ENCODE results near the gene YPEL1.
"Not testable (repeated sequence)": the region's sequence is repeated elsewhere in the genome, so short reads cannot be mapped to it uniquely, and the experiment has no call there.

Gene YPEL1

DNA sequence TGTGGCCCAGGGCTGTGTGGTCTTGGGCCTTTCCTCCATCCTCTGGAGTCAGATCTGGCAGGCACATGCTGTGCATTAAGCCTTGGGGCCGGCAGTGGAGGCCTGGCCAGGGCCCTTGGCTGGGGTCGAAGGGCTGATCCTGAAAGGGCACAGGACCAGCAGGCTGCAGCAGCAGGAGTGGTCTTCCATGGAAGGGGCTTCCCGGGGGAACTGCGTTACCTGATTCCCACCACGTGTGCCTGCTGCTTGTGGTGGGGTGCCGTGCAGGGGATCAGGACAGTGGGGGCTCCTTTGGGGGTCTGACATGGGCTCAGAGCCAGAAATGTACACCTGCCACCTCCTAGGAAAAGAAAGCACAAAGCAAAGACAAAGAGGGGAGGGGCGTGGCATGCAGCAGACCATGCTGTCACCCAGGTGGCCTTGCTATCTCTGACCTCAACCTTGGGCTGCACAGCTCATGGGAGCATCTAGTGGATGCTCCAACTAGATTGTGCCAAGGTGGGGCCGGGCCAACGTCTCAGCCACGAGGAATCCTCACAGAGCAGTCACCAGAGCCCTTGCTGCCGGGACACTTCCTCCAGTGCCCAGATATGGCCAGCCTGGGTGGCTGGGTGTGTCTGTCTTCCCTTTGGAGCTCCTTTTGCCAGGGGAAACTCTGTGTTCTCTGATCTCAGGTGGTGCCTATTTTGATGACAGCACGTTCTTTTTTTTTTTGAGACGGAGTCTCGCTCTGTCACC is 17.9 kb upstream of the YPEL1 start:
- FAIRE-seq: no peak

DNA sequence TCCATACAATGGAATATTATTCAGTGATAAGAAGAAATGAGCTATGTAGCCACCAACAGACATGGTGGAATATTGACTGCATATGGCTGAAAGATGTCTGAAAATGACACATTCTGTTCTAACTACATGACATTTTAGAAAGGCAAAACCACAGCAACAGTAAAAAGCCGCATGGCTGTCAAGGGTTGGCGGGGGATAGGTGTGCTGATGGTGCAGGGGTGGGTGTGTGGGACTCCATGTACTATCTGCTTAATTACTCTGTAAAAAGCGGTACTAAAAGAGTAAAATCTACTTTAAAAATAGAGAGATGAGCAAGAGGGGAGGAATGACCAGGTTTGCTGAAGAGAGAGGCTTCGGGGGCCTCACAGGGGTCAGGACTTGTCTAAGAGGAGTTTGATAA is 16.7 kb upstream of the YPEL1 start:
- no peak for FAIRE-seq

DNA sequence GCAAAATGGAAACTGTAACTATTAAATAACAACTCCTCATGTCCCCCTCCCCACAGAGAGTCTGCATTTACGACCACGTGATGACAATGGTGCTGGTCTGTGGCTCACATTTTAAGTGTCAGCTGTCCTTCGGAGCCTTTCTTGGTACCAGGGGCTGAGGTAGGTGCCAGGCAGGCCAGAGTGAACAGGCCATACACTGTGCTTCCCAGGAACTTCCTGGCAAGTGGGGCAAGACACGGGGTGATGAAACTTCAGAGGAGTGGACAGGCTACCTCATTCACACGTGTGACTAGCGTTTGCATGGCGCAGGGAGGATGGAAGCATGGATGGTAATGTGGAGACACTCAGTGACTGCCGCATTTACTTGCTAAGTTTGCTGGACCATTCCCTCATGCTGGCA is 10.4 kb upstream of the YPEL1 start:
- FAIRE-seq: no peak

DNA sequence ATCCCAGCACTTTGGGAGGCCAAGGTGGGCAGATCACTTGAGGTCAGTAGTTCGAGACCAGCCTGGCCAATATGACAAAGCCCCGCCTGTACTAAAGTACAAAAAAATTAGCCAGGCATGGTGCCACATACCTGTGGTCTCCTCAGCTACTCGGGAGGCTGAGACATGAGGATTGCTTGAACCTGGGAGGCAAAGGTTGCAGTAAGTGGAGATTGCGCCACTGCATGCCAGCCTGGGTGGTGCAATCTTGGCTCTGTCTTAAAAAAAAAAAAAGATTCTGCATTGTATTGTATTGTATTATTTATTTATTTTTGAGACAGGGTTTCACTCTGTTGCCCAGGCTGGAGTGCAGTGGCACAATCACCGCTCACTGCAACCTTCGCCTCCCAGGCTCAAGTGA is 9.3 kb upstream of the YPEL1 start:
- not testable (repeated sequence) for FAIRE-seq

DNA sequence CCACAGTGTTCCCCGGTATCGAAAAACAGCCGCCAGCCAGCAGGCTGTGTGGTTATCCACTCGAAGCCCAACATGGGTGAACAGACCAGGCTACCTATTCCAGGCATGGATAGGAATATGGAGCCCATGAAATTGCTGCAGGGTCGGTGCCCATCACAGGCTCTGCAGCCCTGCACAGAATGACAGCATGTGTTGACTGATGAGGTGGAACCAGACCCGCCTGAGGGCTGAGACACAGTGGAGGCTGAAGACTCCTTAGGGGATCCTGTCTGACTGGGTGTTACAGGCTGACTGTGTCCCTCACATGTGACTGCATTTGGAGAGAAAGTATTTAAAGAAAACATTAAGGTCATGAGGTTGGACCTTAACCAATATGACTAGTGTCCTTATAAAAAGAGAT is 6.2 kb upstream of the YPEL1 start:
- FAIRE-seq: no peak

DNA sequence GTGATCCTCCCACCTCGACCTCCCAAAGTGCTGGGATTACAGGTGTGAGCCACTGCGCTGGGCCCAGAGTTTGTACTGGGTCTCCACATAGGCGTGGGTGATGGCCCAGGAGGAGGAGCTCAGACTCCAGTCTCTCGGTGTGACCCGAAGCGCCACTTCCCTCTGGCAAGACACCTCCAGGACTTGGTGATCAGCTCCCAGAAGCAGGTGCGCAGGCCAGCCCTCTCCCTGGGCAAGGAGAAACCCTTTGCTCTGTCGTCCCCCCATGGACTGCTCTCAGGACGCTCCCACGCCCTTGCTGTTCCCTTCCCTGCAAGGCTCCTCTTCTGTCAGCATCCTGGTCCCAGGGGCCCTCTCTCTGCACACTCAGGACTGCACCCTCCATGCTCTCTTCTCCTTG is 5.5 kb upstream of the YPEL1 start:
- no peak for FAIRE-seq

DNA sequence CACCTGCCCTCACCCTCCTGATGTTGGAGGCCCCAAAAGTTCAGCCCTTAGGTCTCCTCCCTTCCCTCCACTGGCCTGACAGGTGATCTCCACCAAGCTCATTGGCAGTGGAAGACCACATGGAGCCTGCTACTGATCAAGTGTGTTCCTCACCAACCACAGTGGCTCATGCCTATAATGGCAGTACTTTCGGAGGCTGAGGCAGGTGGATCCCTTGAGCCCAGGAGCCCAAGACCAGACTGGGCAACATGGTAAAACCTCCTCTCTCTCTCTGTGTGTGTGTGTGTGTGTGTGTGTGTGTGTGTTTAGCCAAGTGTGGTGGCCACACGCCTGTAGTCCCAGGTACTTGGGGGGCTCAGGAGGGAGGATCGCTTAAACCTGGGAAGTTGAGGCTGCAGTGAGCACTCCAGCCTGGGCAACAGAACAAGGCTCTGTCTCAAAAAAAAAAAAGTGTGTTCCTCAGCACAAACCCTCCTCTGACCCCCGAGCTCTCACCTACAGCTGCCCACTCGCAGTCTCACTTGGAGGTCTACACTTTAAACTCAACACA is 4.3 kb upstream of the YPEL1 start:
- no peak for FAIRE-seq

DNA sequence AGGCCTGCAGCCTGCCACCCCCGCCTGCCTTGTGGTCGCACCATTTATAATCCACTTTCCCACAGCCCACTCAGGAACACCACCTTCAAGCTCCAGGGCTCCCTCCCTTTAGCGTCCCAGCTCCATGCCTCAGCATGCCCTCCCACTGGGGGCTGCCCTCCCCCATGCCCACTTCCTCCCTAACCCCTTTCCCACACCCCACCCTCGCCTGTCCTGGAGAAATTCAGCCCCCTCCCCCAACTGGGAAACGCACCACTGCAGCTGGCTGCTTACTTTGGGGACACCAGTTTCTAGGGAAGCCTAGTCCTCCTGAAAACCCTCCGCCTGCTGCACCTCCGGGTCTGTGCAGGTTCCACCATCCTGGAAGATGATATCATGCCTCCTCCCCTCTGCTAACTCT is 3.4 kb upstream of the YPEL1 start:
- no peak for FAIRE-seq

DNA sequence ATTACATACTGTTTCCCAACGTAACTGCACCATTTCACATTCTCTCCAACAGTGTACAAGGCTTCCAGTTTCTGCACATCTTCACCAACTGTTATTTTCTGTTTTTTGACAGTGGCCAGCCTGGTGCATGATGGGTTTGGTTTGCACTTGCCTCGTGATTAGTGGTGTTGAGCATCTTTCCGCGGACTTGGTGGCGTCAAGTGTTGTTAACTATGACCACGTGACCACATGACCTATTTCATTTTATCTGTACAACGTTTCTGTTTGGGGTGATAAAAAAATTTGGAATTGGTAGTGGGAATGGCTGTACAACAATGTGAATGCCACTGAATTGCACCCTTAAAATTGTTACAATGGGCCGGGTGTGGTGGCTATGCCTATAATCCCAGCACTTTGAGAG is 2.5 kb upstream of the YPEL1 start:
- FAIRE-seq: no peak

DNA sequence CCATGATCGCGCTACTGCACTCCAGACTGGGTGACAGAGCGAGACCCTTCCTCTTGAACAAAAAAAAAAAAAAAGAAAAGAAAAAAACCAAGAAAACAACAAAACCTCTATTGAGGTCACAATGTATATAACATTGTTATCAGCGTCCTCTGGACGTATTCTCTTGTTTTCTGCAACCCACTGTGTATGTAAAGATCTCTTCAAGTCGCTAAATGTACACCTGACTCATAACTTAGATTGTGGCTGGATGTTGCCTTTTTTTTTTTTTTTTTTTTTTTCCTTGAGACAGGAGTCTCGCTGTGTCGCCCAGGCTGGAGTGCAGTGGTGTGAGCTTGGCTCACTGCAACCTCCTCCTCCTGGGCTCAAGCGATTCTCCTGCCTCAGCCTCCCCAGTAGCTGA is 1.4 kb upstream of the YPEL1 start:
- no peak for FAIRE-seq

DNA sequence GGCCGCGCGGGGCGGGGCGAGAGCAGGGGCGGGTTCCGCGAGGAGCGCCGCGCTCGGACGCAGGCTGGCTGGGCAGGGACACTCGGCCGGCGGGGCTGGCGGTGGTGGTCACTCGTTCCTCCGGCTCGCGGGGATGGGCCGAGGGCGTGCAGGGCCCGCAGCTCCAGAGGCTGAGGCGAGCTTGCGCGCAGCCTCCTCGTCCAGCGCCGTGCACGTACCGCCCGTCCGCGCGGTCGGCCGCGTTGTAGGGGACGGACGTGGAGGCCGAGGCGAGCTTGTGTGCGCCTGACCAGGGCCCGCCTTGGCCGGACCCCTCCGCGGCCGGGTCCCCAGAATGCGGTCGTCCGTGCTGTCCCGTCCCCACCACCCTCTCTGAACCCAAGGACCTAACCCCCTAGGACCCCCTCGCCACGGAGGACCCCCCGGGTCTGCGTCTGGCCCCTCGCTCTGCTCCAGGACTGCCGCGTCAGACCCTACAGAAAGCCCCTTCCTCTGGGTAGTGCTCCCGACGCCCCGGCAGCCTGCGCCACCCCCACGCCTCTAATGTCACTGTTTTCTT is 569 bp upstream of the YPEL1 start:
- FAIRE-seq: no peak

DNA sequence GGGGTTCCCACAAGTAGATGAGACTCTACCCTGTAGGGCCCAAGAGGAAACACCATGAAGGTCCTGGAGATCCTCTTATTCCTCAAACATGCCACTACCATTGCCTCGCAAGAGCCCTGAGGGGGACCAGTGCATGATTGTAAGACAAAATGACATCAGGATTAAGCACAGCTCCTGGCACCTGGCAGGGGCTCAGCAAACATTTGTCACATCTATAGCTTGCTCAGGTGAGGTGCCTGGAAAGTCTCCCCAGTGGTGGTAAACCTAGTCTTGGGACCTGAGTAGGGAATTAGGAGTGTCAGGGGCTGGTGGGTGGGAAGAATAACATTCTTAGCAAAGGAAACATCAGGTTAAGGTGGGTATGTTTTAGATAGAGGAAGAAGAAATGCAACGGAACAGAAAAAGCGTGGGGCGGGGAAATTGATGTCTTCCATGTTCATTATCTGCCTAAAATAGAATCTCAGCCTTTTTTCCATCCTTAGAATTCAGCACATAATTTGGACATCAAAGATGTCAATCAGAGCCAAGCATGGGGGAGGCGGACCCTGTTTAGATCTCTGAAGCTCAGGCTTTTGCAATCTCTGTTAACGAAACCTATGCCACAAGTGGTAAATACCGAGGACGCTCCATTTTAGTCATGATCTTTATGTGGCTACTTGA is 924 bp downstream of the YPEL1 start:
- no peak for FAIRE-seq

DNA sequence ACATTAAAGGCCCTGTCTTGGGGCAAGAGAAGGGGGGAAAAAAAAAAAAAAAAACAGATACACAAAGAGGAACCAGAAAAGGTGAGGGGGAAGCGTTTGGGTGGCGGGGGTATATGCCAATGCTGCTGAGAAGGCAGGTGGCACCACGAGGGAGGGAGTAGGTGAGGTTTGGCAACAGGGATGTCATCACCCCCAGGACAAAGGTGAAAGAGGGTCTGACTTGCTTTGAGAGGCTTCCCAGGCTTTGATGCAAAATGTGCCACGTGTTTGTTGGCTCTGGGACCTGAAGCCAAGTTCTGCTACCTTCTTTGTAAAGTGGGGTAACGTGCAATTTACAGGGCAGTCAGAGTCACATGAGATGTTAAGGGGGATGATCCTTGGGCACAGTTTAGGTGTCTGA is 4.1 kb downstream of the YPEL1 start:
- no peak for FAIRE-seq

DNA sequence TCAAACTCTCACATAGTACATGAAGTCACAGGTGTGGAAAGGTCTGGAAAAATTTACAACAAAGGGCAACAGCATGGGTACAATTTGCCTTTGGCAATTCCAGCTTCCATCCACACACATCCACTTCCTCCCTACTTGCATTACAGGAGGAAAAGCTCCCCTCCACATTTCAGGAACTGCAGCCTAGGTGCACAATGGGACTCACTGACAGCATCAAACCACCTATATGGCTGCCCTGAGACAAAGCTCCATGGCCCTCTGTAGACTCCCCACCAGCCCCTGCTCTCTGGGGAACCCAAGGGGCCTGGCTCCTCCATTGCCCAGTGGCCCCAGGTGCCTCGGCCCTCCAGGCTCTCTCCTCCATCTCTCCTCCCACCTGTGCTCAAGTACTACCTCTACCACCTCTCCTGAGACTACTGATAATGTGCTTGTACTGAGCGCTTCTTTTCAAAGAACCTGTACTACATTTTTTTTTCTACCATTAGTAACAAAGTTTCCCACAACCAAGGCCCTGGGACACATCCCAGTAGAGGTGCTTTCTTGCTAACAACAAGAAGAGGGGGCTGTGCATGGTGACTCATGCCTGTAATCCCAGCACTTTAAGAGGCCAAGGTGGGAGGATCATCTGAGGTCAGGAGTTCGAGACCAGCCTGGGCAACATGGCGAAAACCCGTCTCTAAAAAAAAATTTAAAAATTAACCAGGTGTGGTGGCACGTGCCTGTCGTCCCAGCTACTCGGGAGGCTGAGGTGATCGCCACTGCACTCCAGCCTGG is 4.9 kb downstream of the YPEL1 start:
- no peak for FAIRE-seq

DNA sequence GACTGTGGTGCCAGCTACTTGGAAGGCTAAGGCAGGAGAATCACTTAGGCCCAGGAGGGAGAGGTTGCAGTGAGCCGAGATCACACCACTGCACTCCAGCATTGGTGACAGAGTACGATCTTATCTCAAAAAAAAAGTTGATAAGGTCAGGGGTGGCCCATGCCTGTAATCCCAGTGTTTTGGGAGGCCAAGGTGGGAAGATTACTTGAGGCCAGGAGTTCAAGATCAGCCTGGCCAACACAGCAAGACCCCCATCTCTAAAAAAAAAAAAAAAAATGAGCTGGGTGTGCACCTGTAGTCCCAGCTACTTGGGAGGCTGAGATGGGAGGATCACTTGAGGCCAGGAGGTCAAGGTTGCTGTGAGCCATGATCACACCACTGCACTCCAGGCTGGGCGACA is 6.4 kb downstream of the YPEL1 start:
- FAIRE-seq: not testable (repeated sequence)

DNA sequence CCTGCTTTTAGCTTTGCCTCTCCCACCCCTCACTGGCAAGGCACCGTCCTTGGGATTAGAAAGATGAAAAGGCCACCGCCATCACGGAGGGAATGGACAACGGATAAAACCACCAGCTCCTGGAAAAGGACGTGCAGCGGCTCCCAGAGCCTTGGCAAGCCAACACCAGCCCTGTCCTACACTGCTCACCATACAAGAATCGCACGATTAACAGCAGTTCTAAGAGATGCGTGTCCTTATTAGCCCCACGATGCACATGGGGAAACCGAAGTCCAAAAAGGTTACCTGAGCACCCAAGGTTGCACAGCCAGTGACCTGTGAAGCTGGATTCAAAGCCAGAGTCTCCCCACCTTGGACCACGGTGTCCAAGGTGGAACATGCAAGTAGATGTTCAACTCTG is 7.3 kb downstream of the YPEL1 start:
- no peak for FAIRE-seq

DNA sequence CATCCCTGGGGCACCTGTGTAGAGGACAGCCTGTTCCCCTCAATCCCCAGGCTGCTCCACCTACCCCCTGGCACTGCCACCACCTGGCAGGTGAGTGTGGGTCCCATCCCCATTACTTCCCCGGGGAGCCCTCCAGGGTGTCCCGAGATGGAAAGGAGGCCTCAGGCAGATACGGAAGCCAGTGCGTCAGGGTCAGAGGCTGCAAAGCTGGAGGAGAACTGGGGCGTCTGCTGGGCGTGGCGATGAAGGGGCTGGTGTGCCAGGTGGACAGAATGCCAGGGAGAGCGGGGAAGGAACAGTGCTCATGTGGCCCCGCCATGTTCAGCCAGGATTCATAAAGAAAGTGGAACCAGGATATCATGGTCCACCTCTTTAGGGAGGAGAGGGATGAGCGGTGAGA is 7.8 kb downstream of the YPEL1 start:
- FAIRE-seq: no peak

DNA sequence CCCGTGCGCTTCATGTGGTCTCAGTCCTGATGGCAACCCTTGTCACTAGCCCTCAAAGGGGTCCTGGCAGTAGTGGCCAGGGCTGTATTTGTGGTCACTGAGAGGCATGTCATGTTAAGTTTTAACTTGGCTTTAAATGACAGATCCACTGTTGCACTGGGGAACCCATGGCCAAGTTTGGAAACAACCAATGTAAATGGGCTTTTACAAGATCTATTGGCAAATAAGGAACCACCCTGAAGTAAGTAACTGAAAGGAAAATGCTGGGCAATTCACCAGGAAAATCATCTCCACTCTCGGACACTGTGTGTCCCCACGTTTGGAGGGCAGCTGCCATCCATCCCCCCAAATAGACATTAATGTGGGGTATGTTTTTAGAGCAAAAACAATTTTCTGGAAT is 8.4 kb downstream of the YPEL1 start:
- no peak for FAIRE-seq

DNA sequence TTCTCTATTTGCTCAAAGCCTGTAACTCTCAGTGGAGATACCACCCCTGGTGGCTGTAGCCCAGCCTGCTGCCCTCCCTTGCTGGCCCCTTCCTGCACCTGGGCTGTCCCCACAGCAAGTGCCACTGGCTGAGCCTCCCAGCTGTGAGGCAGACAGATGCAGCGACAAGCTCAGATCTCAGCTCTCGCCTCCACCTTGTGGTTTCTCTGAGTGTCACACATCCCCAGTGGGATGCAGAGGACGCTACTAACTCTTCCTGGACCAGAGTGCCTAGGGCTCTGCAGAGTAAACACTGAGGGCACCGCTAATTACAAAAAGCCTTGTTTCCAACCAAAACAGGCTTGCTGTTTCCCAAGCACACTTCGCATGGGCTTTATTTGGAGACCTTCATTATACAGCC is 8.9 kb downstream of the YPEL1 start:
- FAIRE-seq: no peak

DNA sequence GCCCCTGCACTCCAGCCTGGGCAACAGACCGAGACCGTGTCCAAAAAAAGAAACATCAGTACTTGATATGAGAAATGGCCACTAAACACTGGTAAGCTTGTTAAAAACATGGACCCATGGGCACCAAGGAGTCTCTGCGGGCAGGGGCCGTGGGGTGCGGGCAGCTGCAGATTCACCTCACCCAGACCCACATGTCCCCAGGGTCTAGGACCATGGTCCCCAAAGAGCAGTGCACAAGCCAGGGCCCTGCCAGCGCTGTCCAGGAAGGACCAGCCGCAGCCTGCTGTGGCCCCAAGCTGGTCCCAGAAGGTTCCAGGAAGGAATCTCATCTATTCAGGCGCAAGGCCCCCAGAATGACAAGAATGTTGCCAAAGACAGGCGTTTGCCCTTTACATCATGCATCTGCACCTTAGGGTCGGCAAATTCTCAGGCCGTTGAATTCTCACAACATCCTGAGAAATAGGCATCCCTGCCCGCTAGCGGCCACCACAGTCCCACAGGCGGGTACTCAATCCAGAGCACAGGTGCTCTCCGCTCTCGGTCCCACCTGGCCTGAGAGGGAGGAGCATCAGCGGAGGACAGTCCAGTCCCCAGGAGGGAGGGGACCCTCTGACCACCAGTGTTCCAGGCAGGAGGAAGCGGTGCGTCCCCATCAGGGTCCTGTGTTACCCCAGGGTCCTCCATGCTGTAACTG is 9.5 kb downstream of the YPEL1 start:
- FAIRE-seq: no peak

DNA sequence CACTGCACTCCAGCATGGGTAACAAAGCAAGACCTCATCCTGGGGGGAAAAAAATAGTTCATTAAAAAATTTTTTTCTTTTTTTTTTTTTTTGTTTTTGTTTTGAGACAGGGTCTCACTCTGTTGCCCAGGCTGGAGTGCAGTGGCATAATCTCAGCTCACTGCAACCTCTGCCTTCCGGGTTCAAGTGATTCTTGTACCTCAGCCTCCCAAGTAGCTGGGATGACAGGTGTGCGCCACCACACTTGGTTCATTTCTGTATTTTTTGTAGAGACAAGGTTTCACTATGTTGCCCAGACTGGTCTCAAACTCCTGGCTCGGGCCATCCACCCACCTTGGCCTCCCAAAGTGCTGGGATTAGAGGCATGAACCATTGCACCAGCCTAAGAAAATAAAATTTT is 11.1 kb downstream of the YPEL1 start:
- FAIRE-seq: not testable (repeated sequence)

DNA sequence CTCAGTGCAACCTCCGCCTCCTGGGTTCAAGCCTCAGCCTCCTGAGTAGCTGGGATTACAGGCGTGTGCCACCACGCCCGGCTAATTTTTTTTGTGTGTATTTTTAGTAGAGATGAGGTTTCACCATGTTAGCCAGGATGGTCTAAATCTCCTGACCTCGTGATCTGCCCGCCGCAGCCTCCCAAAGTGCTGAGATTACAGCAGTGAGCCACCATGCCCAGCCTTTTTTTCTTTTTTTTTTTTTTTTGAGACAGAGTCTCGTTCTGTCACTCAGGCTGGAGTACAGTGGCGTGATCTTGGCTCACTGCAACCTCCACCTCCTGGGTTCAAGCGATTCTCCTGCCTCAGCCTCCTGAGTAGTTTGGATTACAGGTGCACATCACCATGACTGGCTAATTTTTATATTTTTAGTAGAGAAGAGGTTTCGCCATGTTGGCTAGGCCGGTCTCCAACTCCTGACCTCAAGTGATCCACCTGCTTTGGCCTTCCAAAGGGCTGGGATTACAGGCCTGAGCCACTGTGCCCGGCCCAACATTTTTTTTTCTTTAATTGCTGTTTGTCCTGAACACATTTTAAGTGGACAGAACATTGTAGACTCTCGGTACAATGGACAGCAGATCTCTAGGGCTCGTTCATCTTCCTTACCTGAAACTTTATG is 14.3 kb downstream of the YPEL1 start:
- FAIRE-seq: not testable (repeated sequence)

Data from islet of Langerhans (tissue), 1 donor.